SU-DHL-6 (cell line): ENCODE data around the gene MIOX.
"Not testable (repeated sequence)": the region's sequence is repeated elsewhere in the genome, so short reads cannot be mapped to it uniquely, and the experiment has no call there.

Source experiments
- EZH2phosphoT487 ChIP-seq: fragments of 200-600 bp; sonication (generic), shearing (Covaris generic); conservative IDR thresholded peaks from 2 replicates; pipeline ENCODE4 v1.6.1; 2018; ENCODE audit warnings: mild to moderate bottlenecking, antibody characterized with exemption, low read length, moderate library complexity, mixed read lengths
- TF ChIP-seq, protein P1 (sequence below): fragments of 200-600 bp; sonication (generic); IDR thresholded peaks from one replicate; pipeline ENCODE4 v1.5.1; 2017; ENCODE audit warnings: antibody characterized with exemption, mild to moderate bottlenecking, low read length, moderate library complexity; ENCODE audit not compliant: insufficient read depth, poor library complexity, severe bottlenecking

- TF ChIP-seq, protein P1, sequence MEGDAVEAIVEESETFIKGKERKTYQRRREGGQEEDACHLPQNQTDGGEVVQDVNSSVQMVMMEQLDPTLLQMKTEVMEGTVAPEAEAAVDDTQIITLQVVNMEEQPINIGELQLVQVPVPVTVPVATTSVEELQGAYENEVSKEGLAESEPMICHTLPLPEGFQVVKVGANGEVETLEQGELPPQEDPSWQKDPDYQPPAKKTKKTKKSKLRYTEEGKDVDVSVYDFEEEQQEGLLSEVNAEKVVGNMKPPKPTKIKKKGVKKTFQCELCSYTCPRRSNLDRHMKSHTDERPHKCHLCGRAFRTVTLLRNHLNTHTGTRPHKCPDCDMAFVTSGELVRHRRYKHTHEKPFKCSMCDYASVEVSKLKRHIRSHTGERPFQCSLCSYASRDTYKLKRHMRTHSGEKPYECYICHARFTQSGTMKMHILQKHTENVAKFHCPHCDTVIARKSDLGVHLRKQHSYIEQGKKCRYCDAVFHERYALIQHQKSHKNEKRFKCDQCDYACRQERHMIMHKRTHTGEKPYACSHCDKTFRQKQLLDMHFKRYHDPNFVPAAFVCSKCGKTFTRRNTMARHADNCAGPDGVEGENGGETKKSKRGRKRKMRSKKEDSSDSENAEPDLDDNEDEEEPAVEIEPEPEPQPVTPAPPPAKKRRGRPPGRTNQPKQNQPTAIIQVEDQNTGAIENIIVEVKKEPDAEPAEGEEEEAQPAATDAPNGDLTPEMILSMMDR = not testable (repeated sequence)
- not testable (repeated sequence) for TF ChIP-seq EZH2phosphoT487
Measured at GRCh38 chr22:50520184-50520583, 33.5 kb downstream of the MIOX start.
